Bronchial epithelial cell (primary cell): ENCODE results near the gene EOLA1. TPM values are rescaled to one million over a fixed set of nuclear protein-coding genes. Genes with fewer than 3 reads are reported as not detected.

Source experiments
- DNase-seq: peaks from one replicate; pipeline ENCODE4 v3.0.0-alpha.2; 2010; ENCODE audit warnings: low read depth
- FAIRE-seq: peaks from 2 replicates; lab custom pipeline; 2011; peaks lifted over from hg19 to GRCh38; lab: Jason Lieb, UNC
- H3K27me3 ChIP-seq: 2 replicates; pipeline ENCODE4 v1.5.1; 2011; ENCODE audit warnings: low read length; ENCODE audit not compliant: control insufficient read depth, insufficient read depth
- H3K36me3 ChIP-seq: 2 replicates; pipeline ENCODE4 v1.5.1; 2011; ENCODE audit warnings: low read length; ENCODE audit not compliant: control insufficient read depth, insufficient read depth
- H3K4me3 ChIP-seq: 2 replicates; pipeline ENCODE4 v1.5.1; 2011; ENCODE audit warnings: mild to moderate bottlenecking, low read depth, low read length, control low read depth
- total RNA-seq: library from RNA; depleted of rRNA; stranded (reverse); fragments of >200 nt; gene quantifications from 2 replicates; pipeline ENCODE4 v1.2.1, GENCODE V29; 2014
- TF ChIP-seq, protein P1 (sequence below): IDR thresholded peaks from 2 replicates; pipeline ENCODE4 v1.5.1; 2011; ENCODE audit warnings: mild to moderate bottlenecking, moderate library complexity, low read length, control low read depth, inconsistent platforms; ENCODE audit not compliant: insufficient read depth, severe bottlenecking

EOLA1 gene
- total RNA-seq, 1 donor from 2014 or later = 19.5 TPM

- TF ChIP-seq, protein P1, sequence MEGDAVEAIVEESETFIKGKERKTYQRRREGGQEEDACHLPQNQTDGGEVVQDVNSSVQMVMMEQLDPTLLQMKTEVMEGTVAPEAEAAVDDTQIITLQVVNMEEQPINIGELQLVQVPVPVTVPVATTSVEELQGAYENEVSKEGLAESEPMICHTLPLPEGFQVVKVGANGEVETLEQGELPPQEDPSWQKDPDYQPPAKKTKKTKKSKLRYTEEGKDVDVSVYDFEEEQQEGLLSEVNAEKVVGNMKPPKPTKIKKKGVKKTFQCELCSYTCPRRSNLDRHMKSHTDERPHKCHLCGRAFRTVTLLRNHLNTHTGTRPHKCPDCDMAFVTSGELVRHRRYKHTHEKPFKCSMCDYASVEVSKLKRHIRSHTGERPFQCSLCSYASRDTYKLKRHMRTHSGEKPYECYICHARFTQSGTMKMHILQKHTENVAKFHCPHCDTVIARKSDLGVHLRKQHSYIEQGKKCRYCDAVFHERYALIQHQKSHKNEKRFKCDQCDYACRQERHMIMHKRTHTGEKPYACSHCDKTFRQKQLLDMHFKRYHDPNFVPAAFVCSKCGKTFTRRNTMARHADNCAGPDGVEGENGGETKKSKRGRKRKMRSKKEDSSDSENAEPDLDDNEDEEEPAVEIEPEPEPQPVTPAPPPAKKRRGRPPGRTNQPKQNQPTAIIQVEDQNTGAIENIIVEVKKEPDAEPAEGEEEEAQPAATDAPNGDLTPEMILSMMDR = no peak
- peaks cover 2% of the 10 kb centered on the region for H3K36me3 ChIP-seq
- H3K27me3 ChIP-seq = no peaks in the 10 kb centered on the region
- no peak for FAIRE-seq
- peak within 1 kb of the TSS; percentile 53 for H3K4me3 ChIP-seq
- peak; percentile 79 for DNase-seq
Measured at GRCh38 chrX:149504915-149505651, 35.7 kb upstream of the EOLA1 start, which contains the start of gene IDS. Gene IDS, minus strand, starts transcription at chrX:149505306. Its CDS starts 169 bp downstream, at chrX:149505137.

DNA sequence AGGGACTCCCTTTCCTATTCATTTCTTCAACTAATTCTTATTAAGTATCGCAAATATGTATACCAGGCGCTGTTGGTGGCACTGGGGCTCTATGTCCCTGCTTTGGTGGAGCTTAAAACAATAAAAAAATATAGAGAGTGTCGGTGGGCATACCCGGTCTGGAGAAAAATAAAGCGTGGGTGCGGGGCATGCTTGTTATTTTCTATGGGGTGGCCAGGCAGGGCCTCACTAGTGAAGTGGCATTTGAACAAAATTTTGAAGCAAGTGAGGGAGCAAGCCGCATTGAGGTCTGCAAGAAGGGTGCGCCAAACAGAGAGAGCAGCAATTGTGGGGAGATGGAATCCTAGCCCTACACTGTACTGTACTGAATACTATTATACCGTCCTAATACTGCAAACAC is 35.1 kb upstream of the EOLA1 start:
- FAIRE-seq (no peak), DNase-seq (no peak)
- Histone ChIP-seq H3K4me3 (no peak overlapping the region), H3K36me3 (peaks cover 2% of the 10 kb centered on the region), H3K27me3 (no peaks in the 10 kb centered on the region)
- TF ChIP-seq, protein P1 = no peak

GRCh38 chrX:149506349-149506748 is 34.5 kb upstream of the EOLA1 start:
- H3K27me3 ChIP-seq = no peaks in the 10 kb centered on the region
- H3K36me3 ChIP-seq = peaks cover 2% of the 10 kb centered on the region
- DNase-seq = peak; percentile 59
- TF ChIP-seq, protein P1 = no peak
- no peak for FAIRE-seq
- H3K4me3 ChIP-seq = no peak overlapping the region

DNA sequence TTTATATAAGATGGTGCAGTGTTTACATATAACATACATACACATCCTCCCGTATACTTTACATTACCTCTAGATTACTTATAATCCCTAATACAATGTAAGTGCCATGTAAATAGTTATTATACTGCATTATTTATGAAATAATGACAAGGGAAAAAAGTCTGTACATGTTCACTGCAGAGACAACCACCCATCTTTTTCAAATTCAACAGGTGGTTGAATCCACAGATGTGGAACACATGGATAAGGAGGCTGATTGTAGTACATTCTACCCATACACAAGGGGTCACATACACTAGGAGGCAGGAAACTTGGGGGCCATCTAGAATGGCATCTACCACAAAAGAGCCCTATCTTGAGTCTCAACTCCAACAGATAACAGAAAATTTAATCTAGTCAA is 32.3 kb upstream of the EOLA1 start:
- DNase-seq = no peak
- TF ChIP-seq, protein P1 = no peak
- Histone ChIP-seq H3K36me3 (no peaks in the 10 kb centered on the region), H3K4me3 (no peak overlapping the region), H3K27me3 (no peaks in the 10 kb centered on the region)
- FAIRE-seq = no peak

DNA sequence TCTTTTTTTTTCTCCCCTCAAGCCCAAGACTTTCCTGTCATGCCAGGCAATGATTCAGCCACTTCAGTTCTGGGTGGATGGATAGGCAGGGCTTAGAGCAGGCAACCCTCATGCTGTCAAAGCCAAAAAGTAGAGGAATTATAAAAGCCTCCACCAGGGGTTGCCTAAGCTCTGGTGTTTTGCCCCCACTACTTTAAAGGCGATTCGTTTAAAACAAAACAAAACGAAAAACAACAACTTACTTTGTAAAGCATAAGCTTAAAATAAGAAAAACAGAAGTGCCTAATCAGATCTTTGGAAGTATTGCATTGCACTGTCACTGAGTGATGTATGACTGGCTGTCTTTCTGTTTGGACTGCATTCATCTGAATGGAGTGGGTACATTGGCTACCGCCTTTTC is 30.4 kb upstream of the EOLA1 start:
- TF ChIP-seq, protein P1 = peak; percentile 22
- DNase-seq = peak; percentile 61
- Histone ChIP-seq H3K36me3 (no peaks in the 10 kb centered on the region), H3K4me3 (no peak overlapping the region), H3K27me3 (no peaks in the 10 kb centered on the region)
- no peak for FAIRE-seq

DNA sequence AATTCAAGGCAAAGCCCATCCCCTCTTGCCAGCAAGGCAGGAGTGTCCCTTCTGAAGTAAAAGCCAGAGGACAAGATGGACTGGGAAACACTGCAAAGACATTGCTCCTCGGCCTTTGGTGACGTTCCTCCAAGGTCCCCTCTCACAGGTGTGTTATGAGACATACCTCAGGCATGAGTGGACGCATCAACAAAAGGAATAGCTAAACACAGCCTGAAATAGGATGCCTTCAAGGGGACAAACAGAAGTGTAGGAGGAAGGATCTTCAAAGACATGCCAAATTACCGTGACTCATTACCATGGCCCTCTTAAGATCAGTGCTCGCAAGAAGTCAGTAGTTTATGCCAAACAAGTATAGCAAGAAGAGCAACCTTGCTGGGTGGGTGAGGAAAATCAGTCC is 29.7 kb upstream of the EOLA1 start:
- no peaks in the 10 kb centered on the region for H3K27me3 ChIP-seq
- no peak overlapping the region for H3K4me3 ChIP-seq
- TF ChIP-seq, protein P1 = no peak
- DNase-seq (peak; percentile 74), FAIRE-seq (peak; percentile 84)
- no peaks in the 10 kb centered on the region for H3K36me3 ChIP-seq
